Measurements from ENCODE around the gene C21orf91. TPM values are rescaled to one million over a fixed set of nuclear protein-coding genes. Genes with fewer than 3 reads are reported as not detected.

The C21orf91 gene
- total and polyA plus RNA-seq, 2 experiments from 2014 or later = 10.9 to 20.0 TPM

DNA sequence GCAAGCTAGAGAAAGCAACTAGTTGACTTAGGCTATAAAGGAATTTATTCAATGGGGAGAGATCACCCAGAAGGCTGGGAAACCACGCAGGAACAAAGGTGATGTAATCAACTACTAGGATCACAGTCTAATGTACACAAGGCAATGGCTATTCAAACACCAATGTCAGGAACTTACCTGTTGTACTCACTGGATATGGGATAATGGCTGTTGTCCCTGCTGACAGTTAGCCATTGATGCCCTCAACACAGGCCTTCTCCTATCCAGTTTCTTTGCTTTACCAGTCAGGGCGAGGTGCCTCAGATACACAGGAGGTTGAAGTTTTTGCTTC, 32.3 kb downstream of the C21orf91 start:
- peaks cover 53% of the 10 kb centered on the region for H3K36me3 Mint-ChIP-seq (ENCODE audit: low read depth)
- no peak overlapping the region for H3K27ac Mint-ChIP-seq

More for the DNA sequence above, 32.3 kb downstream of the C21orf91 start:
- Mint-ChIP-seq H3K27me3 (ENCODE audit: insufficient read depth, low read depth, poor library complexity) (no peaks in the 10 kb centered on the region), H3K4me3 (no peak overlapping the region), H3K4me1 (peaks cover 6% of the 10 kb centered on the region), H3K9me3 (peaks cover 5% of the 10 kb centered on the region; the same call in 2 of the 3 replicates)
- H3K27me3 ChIP-seq (ENCODE audit: insufficient read depth) = no peaks in the 10 kb centered on the region
- peaks cover 8% of the 10 kb centered on the region; the same call in 1 of the 2 replicates for H3K36me3 ChIP-seq (ENCODE audit: insufficient read depth)
- no peak overlapping the region for H3K27ac ChIP-seq (ENCODE audit: low read depth)
- no peaks in the 10 kb centered on the region for H3F3A ChIP-seq (replicated peaks; ENCODE audit: low read depth)
- ATAC-seq (no peak), DNase-seq (ENCODE audit: low spot score) (no peak)
- H3K9me2 ChIP-seq (ENCODE audit: insufficient read depth) = peaks cover 3% of the 10 kb centered on the region
- no peaks in the 10 kb centered on the region for H3K79me2 ChIP-seq (replicated peaks; ENCODE audit: insufficient read depth)
- H2AFZ ChIP-seq = no peak overlapping the region
- peaks cover 8% of the 10 kb centered on the region for H3K4me1 ChIP-seq (ENCODE audit: insufficient read depth)
- H4K20me1 ChIP-seq (replicated peaks; ENCODE audit: insufficient read depth) = no peaks in the 10 kb centered on the region
- H3K4me3 ChIP-seq = no peak overlapping the region
- H3K4me2 ChIP-seq = no peak overlapping the region
- TF ChIP-seq ZNF114 (CRISPR knock-in tag; IDR thresholded peaks at IDR 0.05) = no peak
- TF ChIP-seq POLR2AphosphoS5 (IDR thresholded peaks at IDR 0.05; ENCODE audit: low read depth) = no peak
- no peak for TF ChIP-seq EZH2phosphoT487 (IDR thresholded peaks at IDR 0.05; ENCODE audit: unreplicated experiment)
- TF ChIP-seq, protein P1, sequence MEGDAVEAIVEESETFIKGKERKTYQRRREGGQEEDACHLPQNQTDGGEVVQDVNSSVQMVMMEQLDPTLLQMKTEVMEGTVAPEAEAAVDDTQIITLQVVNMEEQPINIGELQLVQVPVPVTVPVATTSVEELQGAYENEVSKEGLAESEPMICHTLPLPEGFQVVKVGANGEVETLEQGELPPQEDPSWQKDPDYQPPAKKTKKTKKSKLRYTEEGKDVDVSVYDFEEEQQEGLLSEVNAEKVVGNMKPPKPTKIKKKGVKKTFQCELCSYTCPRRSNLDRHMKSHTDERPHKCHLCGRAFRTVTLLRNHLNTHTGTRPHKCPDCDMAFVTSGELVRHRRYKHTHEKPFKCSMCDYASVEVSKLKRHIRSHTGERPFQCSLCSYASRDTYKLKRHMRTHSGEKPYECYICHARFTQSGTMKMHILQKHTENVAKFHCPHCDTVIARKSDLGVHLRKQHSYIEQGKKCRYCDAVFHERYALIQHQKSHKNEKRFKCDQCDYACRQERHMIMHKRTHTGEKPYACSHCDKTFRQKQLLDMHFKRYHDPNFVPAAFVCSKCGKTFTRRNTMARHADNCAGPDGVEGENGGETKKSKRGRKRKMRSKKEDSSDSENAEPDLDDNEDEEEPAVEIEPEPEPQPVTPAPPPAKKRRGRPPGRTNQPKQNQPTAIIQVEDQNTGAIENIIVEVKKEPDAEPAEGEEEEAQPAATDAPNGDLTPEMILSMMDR (conservative IDR thresholded peaks at IDR 0.05; ENCODE audit: low read depth in 2 of 2) = no peak
- no peak for TF ChIP-seq NANOG (IDR thresholded peaks at IDR 0.05; ENCODE audit: borderline replicate concordance)
- no peak for TF ChIP-seq ZNF331 (CRISPR knock-in tag; IDR thresholded peaks at IDR 0.05; ENCODE audit: low read depth)
- no peak for TF ChIP-seq JUNB (IDR thresholded peaks at IDR 0.05; ENCODE audit: unreplicated experiment)
- TF ChIP-seq CREB1 (CRISPR knock-in tag; IDR thresholded peaks at IDR 0.05; ENCODE audit: low read depth) = no peak
- TF ChIP-seq, protein P2, sequence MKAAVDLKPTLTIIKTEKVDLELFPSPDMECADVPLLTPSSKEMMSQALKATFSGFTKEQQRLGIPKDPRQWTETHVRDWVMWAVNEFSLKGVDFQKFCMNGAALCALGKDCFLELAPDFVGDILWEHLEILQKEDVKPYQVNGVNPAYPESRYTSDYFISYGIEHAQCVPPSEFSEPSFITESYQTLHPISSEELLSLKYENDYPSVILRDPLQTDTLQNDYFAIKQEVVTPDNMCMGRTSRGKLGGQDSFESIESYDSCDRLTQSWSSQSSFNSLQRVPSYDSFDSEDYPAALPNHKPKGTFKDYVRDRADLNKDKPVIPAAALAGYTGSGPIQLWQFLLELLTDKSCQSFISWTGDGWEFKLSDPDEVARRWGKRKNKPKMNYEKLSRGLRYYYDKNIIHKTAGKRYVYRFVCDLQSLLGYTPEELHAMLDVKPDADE (IDR thresholded peaks at IDR 0.05) = no peak
- TF ChIP-seq, protein P3, sequence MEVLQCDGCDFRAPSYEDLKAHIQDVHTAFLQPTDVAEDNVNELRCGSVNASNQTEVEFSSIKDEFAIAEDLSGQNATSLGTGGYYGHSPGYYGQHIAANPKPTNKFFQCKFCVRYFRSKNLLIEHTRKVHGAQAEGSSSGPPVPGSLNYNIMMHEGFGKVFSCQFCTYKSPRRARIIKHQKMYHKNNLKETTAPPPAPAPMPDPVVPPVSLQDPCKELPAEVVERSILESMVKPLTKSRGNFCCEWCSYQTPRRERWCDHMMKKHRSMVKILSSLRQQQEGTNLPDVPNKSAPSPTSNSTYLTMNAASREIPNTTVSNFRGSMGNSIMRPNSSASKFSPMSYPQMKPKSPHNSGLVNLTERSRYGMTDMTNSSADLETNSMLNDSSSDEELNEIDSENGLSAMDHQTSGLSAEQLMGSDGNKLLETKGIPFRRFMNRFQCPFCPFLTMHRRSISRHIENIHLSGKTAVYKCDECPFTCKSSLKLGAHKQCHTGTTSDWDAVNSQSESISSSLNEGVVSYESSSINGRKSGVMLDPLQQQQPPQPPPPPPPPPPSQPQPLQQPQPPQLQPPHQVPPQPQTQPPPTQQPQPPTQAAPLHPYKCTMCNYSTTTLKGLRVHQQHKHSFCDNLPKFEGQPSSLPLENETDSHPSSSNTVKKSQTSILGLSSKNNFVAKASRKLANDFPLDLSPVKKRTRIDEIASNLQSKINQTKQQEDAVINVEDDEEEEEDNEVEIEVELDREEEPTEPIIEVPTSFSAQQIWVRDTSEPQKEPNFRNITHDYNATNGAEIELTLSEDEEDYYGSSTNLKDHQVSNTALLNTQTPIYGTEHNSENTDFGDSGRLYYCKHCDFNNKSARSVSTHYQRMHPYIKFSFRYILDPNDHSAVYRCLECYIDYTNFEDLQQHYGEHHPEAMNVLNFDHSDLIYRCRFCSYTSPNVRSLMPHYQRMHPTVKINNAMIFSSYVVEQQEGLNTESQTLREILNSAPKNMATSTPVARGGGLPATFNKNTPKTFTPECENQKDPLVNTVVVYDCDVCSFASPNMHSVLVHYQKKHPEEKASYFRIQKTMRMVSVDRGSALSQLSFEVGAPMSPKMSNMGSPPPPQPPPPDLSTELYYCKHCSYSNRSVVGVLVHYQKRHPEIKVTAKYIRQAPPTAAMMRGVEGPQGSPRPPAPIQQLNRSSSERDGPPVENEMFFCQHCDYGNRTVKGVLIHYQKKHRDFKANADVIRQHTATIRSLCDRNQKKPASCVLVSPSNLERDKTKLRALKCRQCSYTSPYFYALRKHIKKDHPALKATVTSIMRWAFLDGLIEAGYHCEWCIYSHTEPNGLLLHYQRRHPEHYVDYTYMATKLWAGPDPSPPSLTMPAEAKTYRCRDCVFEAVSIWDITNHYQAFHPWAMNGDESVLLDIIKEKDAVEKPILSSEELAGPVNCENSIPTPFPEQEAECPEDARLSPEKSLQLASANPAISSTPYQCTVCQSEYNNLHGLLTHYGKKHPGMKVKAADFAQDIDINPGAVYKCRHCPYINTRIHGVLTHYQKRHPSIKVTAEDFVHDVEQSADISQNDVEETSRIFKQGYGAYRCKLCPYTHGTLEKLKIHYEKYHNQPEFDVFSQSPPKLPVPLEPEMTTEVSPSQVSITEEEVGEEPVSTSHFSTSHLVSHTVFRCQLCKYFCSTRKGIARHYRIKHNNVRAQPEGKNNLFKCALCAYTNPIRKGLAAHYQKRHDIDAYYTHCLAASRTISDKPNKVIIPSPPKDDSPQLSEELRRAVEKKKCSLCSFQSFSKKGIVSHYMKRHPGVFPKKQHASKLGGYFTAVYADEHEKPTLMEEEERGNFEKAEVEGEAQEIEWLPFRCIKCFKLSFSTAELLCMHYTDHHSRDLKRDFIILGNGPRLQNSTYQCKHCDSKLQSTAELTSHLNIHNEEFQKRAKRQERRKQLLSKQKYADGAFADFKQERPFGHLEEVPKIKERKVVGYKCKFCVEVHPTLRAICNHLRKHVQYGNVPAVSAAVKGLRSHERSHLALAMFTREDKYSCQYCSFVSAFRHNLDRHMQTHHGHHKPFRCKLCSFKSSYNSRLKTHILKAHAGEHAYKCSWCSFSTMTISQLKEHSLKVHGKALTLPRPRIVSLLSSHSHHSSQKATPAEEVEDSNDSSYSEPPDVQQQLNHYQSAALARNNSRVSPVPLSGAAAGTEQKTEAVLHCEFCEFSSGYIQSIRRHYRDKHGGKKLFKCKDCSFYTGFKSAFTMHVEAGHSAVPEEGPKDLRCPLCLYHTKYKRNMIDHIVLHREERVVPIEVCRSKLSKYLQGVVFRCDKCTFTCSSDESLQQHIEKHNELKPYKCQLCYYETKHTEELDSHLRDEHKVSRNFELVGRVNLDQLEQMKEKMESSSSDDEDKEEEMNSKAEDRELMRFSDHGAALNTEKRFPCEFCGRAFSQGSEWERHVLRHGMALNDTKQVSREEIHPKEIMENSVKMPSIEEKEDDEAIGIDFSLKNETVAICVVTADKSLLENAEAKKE (CRISPR knock-in tag; IDR thresholded peaks at IDR 0.05) = no peak
- no peak for TF ChIP-seq EZH2 (IDR thresholded peaks at IDR 0.05; ENCODE audit: low read depth, unreplicated experiment)
- TF ChIP-seq STAT1 (IDR thresholded peaks at IDR 0.05; ENCODE audit: unreplicated experiment) = no peak
- TF ChIP-seq, protein P4, sequence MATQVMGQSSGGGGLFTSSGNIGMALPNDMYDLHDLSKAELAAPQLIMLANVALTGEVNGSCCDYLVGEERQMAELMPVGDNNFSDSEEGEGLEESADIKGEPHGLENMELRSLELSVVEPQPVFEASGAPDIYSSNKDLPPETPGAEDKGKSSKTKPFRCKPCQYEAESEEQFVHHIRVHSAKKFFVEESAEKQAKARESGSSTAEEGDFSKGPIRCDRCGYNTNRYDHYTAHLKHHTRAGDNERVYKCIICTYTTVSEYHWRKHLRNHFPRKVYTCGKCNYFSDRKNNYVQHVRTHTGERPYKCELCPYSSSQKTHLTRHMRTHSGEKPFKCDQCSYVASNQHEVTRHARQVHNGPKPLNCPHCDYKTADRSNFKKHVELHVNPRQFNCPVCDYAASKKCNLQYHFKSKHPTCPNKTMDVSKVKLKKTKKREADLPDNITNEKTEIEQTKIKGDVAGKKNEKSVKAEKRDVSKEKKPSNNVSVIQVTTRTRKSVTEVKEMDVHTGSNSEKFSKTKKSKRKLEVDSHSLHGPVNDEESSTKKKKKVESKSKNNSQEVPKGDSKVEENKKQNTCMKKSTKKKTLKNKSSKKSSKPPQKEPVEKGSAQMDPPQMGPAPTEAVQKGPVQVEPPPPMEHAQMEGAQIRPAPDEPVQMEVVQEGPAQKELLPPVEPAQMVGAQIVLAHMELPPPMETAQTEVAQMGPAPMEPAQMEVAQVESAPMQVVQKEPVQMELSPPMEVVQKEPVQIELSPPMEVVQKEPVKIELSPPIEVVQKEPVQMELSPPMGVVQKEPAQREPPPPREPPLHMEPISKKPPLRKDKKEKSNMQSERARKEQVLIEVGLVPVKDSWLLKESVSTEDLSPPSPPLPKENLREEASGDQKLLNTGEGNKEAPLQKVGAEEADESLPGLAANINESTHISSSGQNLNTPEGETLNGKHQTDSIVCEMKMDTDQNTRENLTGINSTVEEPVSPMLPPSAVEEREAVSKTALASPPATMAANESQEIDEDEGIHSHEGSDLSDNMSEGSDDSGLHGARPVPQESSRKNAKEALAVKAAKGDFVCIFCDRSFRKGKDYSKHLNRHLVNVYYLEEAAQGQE (IDR thresholded peaks at IDR 0.05; ENCODE audit: unreplicated experiment) = no peak

Measured in GM23338 (cell line).